GM12874 (cell line): ENCODE results near the gene CHIC2.

Experiments
- TF ChIP-seq, protein P1 (sequence below): IDR thresholded peaks from 2 replicates; pipeline ENCODE4 v1.5.1; 2011; ENCODE audit warnings: low read depth, mild to moderate bottlenecking, control low read depth, low read length, moderate library complexity; ENCODE audit not compliant: insufficient read depth

The CHIC2 gene

GRCh38 chr4:54064317-54065111 is at the start of gene CHIC2:
CHIC2 (minus strand) TSS chr4:54064605; CDS start chr4:54064300, 305 bp downstream.
- TF ChIP-seq, protein P1, sequence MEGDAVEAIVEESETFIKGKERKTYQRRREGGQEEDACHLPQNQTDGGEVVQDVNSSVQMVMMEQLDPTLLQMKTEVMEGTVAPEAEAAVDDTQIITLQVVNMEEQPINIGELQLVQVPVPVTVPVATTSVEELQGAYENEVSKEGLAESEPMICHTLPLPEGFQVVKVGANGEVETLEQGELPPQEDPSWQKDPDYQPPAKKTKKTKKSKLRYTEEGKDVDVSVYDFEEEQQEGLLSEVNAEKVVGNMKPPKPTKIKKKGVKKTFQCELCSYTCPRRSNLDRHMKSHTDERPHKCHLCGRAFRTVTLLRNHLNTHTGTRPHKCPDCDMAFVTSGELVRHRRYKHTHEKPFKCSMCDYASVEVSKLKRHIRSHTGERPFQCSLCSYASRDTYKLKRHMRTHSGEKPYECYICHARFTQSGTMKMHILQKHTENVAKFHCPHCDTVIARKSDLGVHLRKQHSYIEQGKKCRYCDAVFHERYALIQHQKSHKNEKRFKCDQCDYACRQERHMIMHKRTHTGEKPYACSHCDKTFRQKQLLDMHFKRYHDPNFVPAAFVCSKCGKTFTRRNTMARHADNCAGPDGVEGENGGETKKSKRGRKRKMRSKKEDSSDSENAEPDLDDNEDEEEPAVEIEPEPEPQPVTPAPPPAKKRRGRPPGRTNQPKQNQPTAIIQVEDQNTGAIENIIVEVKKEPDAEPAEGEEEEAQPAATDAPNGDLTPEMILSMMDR: no peak

GRCh38 chr4:54110019-54110416 is 45.6 kb upstream of the CHIC2 start:
- TF ChIP-seq, protein P1: no peak

DNA sequence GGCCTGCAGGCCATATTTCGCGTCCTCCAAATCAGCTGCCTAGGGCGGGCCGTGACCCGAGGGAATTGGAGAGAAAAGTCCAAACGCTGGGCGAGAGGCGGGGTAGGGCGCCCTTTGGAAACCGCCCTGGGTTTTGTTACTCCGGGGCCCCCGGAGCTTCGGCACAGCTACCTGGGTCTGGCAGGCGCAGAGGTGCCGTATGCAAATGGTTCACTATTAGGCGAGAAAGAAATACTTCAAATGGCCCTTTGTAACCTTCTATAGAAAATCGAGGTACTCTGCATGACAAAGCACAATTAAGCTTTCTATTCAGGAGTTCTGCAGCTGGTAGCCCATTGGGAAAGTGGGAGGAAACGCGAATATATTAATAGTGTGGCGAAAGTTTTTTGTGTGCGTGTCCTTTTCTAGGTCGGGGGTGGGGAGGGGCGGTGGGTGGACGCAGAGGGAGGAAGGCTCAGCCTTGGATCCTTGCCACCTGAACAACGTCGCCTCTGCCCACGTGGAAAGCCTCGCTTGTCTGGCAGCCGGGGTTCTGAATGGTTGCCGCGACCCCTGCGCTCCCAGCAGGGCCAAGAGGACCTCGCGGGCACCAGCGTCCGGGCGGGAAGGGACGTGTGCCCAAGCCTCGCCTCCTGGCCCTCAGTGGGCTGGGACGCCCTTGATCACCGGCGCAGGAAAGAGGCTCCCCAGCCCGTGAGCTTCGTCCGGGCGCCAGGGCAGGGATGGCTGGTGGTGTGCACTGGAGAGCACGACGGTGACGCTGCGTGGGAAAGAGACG is 45.0 kb upstream of the CHIC2 start:
- TF ChIP-seq, protein P1: no peak

DNA sequence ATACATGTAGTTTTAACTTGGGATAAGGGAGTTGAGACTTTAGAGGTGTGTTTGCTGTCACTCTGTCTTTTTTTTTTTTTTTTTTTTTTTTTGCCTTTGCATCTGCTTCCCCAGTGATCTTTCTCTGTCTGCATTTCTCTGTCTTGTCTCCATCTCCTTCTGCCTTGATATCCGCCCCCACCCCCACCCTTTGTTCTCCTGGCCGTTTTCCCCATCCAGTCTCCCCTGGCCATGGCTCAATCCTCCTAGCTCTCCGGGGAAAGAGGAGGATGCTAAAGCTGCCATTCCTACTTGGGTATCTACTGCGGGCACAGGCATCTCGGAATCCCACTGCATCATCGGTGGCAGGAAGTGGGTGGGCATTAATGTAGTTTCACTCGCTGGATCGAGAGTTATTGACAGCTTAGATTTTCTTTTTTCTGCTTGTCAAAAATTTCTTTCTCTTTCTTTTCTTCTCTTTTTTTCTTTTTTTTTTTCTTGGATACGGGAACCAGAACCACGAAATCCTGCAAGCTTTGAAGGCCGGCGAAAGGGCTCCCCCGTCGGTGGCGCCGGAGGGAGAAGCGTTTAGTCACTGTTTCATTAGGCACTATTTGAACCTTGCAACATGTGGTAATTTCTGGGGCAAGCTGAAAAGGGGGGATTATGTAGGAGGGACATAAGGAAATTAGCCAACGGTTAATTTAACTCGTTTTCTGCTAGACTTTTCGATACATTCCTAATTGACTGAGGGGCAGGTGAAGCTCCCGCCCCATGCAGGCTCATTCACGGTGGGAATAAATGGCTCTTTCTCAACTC is 43.7 kb upstream of the CHIC2 start:
- TF ChIP-seq, protein P1: no peak

- TF ChIP-seq, protein P1: no peak
Measured at GRCh38 chr4:54104907-54105306, 40.5 kb upstream of the CHIC2 start.

DNA sequence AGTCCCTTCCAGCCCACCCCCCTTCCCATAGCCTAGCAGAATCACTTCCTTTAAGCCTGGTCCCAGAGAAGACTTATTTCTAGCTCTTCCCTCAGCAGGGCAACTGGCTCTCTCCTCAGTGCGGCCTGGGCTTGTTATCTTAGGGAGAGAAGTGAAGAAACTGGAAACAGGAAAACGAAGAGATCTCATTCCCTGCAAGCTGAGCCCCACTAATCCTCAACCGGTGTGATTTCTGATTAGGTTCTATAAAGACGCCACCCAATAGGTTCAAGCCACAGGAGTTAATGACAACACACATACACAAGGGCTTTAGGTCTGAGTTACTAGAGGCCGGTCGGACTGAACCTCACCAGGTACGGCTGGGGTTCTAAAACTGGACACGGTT is 38.8 kb upstream of the CHIC2 start:
- TF ChIP-seq, protein P1: no peak
